Endodermal cell (in vitro differentiated cells): ENCODE data around the gene NXPH3. TPM values are rescaled to one million over a fixed set of nuclear protein-coding genes. Genes with fewer than 3 reads are reported as not detected.

Source experiments
- DNase-seq: peaks from one replicate; pipeline ENCODE4 v3.0.0-alpha.2; 2017
- H3K27ac ChIP-seq: 2 replicates; pipeline ENCODE4 v1.5.1; 2013; ENCODE audit warnings: mild to moderate bottlenecking, low read depth, low read length, moderate library complexity
- H3K27me3 ChIP-seq: 2 replicates; pipeline ENCODE4 v1.6.1; 2013; ENCODE audit warnings: mild to moderate bottlenecking, low read length, moderate library complexity; ENCODE audit not compliant: insufficient read depth, control insufficient read depth, poor library complexity, severe bottlenecking
- H3K36me3 ChIP-seq: 2 replicates; pipeline ENCODE4 v1.7.0; 2013; ENCODE audit warnings: mild to moderate bottlenecking, low read length, moderate library complexity; ENCODE audit not compliant: control insufficient read depth, insufficient read depth
- H3K4me1 ChIP-seq: one replicate; pipeline ENCODE4 v1.7.0; 2013; ENCODE audit warnings: low read length; ENCODE audit not compliant: control insufficient read depth, insufficient read depth
- H3K4me3 ChIP-seq: 2 replicates; pipeline ENCODE4 v1.5.1; 2013; ENCODE audit warnings: mild to moderate bottlenecking, low read length, moderate library complexity
- H3K9ac ChIP-seq: 2 replicates; pipeline ENCODE4 v1.6.1; 2013; ENCODE audit warnings: mild to moderate bottlenecking, low read length, moderate library complexity; ENCODE audit not compliant: poor library complexity, severe bottlenecking; ENCODE audit errors: extremely low read depth
- H3K9me3 ChIP-seq: 2 replicates; pipeline ENCODE4 v1.6.1; 2013; ENCODE audit warnings: mild to moderate bottlenecking, low read length, moderate library complexity; ENCODE audit not compliant: control insufficient read depth
- H3K27ac Mint-ChIP-seq: 2 replicates; pipeline ENCODE4 v1.8.0; 2020; ENCODE audit warnings: mixed read lengths
- H3K27me3 Mint-ChIP-seq: 2 replicates; pipeline ENCODE4 v1.8.0; 2021; ENCODE audit warnings: mild to moderate bottlenecking, mixed read lengths; ENCODE audit not compliant: insufficient read depth
- H3K36me3 Mint-ChIP-seq: 2 replicates; pipeline ENCODE4 v1.8.0; 2020; ENCODE audit warnings: low read depth, mixed read lengths
- H3K4me1 Mint-ChIP-seq: 2 replicates; pipeline ENCODE4 v1.8.0; 2020; ENCODE audit warnings: mixed read lengths
- H3K4me3 Mint-ChIP-seq: 2 replicates; pipeline ENCODE4 v1.8.0; 2020; ENCODE audit warnings: mild to moderate bottlenecking, moderate library complexity, mixed read lengths
- H3K9me3 Mint-ChIP-seq: 2 replicates; pipeline ENCODE4 v1.8.0; 2020; ENCODE audit warnings: mild to moderate bottlenecking, mixed read lengths
- CTCF ChIP-seq: fragments of 200-600 bp; sonication (generic); conservative IDR thresholded peaks from 2 replicates; pipeline ENCODE4 v1.5.0; 2021; ENCODE audit warnings: antibody characterized with exemption, mild to moderate bottlenecking
- WGBS, 2 experiments: methylation state at CpG; one replicate each; pipeline versions ENCODE4 v1.1.5 to v1.1.7; 2013; ENCODE audit warnings: missing lambda C conversion rate in 2 of 2, mixed read lengths in 1 of 2; ENCODE audit not compliant: insufficient coverage in 1 of 2, insufficient read length in 1 of 2; 5-methylcytosine and 5-hydroxymethylcytosine counted together
- total RNA-seq, 2 donors: library from RNA; stranded (reverse); fragmentation: NEBNext Ultra II Directional in 1 of 2; extraction: Animal tissue kit (Norgen Biotek cat#: 25700) in 1 of 2; gene quantifications; 2 replicates in 1 of 2; 3 replicates in 1 of 2; pipeline ENCODE4 v1.2.1, GENCODE V29; 2021

Gene NXPH3
- total RNA-seq, 2 donors from 2014 or later: 3.0 to 5.9 TPM

- Histone ChIP-seq H3K36me3 (peaks cover 62% of the 10 kb centered on the region), H3K27ac (no peak overlapping the region), H3K9me3 (no peaks in the 10 kb centered on the region), H3K9ac (no peak overlapping the region), H3K4me3 (no peak overlapping the region), H3K4me1 (no peaks in the 10 kb centered on the region), H3K27me3 (no peaks in the 10 kb centered on the region)
- no peak for TF ChIP-seq CTCF
- no peak for DNase-seq
- Mint-ChIP-seq H3K27me3 (no peaks in the 10 kb centered on the region), H3K36me3 (peaks cover 58% of the 10 kb centered on the region), H3K27ac (peak overlapping the region; percentile 36), H3K4me3 (no peak overlapping the region), H3K9me3 (no peaks in the 10 kb centered on the region), H3K4me1 (peaks cover 13% of the 10 kb centered on the region)
These were observed 25.3 kb downstream of the NXPH3 start for GRCh38 chr17:49600949-49601348.

GRCh38 chr17:49602783-49603182 is 27.1 kb downstream of the NXPH3 start:
- Histone ChIP-seq H3K36me3 (peaks cover 68% of the 10 kb centered on the region), H3K27ac (no peak overlapping the region), H3K9me3 (no peaks in the 10 kb centered on the region), H3K9ac (no peak overlapping the region), H3K4me1 (no peaks in the 10 kb centered on the region), H3K27me3 (no peaks in the 10 kb centered on the region), H3K4me3 (no peak overlapping the region)
- no peak overlapping the region for H3K27ac Mint-ChIP-seq
- no peak for TF ChIP-seq CTCF
- no peaks in the 10 kb centered on the region for H3K9me3 Mint-ChIP-seq
- H3K27me3 Mint-ChIP-seq: no peaks in the 10 kb centered on the region
- no peaks in the 10 kb centered on the region for H3K4me1 Mint-ChIP-seq
- no peak overlapping the region for H3K4me3 Mint-ChIP-seq
- H3K36me3 Mint-ChIP-seq: peaks cover 65% of the 10 kb centered on the region
- DNase-seq: no peak

- DNase-seq: no peak
- Mint-ChIP-seq H3K27me3 (no peaks in the 10 kb centered on the region), H3K27ac (no peak overlapping the region), H3K9me3 (no peaks in the 10 kb centered on the region), H3K36me3 (peaks cover 65% of the 10 kb centered on the region), H3K4me3 (no peak overlapping the region), H3K4me1 (no peaks in the 10 kb centered on the region)
- no peak overlapping the region for H3K27ac ChIP-seq
- no peak overlapping the region for H3K9ac ChIP-seq
- no peak overlapping the region for H3K4me3 ChIP-seq
- H3K36me3 ChIP-seq: peaks cover 67% of the 10 kb centered on the region
- 80 to 87% methylated on average over 3 of the region's 3 CpGs for WGBS, 2 experiments
- no peaks in the 10 kb centered on the region for H3K27me3 ChIP-seq
- no peaks in the 10 kb centered on the region for H3K4me1 ChIP-seq
- TF ChIP-seq CTCF: no peak
- H3K9me3 ChIP-seq: no peaks in the 10 kb centered on the region
These were observed 27.6 kb downstream of the NXPH3 start for GRCh38 chr17:49603238-49603637.
